ENCODE results near the gene ATL2.

The ATL2 gene

GRCh38 chr2:38377050-38377828 is at the start of gene ATL2:
Gene ATL2, minus strand, starts transcription at chr2:38377273. Its CDS starts 13 bp downstream, at chr2:38377260.
- TF ChIP-seq, protein P1, sequence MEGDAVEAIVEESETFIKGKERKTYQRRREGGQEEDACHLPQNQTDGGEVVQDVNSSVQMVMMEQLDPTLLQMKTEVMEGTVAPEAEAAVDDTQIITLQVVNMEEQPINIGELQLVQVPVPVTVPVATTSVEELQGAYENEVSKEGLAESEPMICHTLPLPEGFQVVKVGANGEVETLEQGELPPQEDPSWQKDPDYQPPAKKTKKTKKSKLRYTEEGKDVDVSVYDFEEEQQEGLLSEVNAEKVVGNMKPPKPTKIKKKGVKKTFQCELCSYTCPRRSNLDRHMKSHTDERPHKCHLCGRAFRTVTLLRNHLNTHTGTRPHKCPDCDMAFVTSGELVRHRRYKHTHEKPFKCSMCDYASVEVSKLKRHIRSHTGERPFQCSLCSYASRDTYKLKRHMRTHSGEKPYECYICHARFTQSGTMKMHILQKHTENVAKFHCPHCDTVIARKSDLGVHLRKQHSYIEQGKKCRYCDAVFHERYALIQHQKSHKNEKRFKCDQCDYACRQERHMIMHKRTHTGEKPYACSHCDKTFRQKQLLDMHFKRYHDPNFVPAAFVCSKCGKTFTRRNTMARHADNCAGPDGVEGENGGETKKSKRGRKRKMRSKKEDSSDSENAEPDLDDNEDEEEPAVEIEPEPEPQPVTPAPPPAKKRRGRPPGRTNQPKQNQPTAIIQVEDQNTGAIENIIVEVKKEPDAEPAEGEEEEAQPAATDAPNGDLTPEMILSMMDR (conservative IDR thresholded peaks at IDR 0.05; ENCODE audit: low read depth, low read length) = no peak
- DNase-seq (ENCODE audit: low read depth) = peak; percentile 96
- H3K4me3 ChIP-seq (ENCODE audit: low read depth, low read length) = peak within 1 kb of the TSS; percentile 91

DNA sequence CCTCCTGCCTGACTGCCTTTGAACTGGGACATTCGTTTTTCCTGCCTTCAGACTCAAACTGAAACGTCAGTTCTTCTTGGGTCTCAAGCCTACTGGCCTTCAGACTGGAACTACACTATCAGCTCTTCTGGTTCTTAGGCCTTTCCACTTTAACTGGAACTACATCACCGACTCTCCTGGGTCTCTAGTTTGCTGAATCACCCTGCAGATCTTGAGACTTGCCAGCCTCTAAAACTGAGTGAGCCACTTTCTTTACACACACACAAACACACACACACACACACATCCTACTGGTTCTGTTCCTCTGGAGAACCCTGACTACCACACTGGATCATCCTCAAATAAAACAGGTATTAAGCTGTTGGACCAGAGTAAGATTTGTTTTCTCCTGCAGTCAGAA is 46.7 kb upstream of the ATL2 start:
- DNase-seq (ENCODE audit: low read depth) = no peak
- TF ChIP-seq, protein P1 (conservative IDR thresholded peaks at IDR 0.05; ENCODE audit: low read depth, low read length) = no peak
- no peak overlapping the region for H3K4me3 ChIP-seq (ENCODE audit: low read depth, low read length)

- DNase-seq (ENCODE audit: low read depth) = no peak
- TF ChIP-seq, protein P1 (conservative IDR thresholded peaks at IDR 0.05; ENCODE audit: low read depth, low read length) = no peak
- H3K4me3 ChIP-seq (ENCODE audit: low read depth, low read length) = no peak overlapping the region
These were observed 44.4 kb upstream of the ATL2 start for GRCh38 chr2:38421274-38422056.

- TF ChIP-seq, protein P1 (conservative IDR thresholded peaks at IDR 0.05; ENCODE audit: low read depth, low read length) = no peak
- no peak for DNase-seq (ENCODE audit: low read depth)
- no peak overlapping the region for H3K4me3 ChIP-seq (ENCODE audit: low read depth, low read length)
These were observed 42.4 kb upstream of the ATL2 start for GRCh38 chr2:38419499-38419898.

DNA sequence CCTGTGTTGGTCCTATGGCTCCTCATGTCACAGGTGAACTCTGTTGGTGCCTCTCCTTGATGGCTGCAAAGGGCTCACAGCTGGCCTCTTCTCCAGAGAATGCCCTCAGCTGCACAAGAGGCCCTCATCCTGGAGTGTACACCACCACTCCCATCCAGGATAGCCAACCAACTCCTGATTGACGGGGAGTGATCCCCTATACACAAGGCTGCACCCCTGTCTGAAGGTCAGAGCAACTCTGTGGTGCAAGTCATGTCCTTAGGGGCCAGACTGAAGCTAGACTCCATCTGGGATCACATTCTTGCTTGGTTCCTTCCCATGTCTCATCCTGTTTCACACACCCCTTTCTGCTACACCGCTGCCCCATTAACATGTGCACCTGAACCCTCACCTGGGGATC is 41.7 kb upstream of the ATL2 start:
- no peak for DNase-seq (ENCODE audit: low read depth)
- H3K4me3 ChIP-seq (ENCODE audit: low read depth, low read length) = no peak overlapping the region
- TF ChIP-seq, protein P1 (conservative IDR thresholded peaks at IDR 0.05; ENCODE audit: low read depth, low read length) = no peak

- H3K4me3 ChIP-seq (ENCODE audit: low read depth, low read length) = no peak overlapping the region
- TF ChIP-seq, protein P1 (conservative IDR thresholded peaks at IDR 0.05; ENCODE audit: low read depth, low read length) = no peak
- DNase-seq (ENCODE audit: low read depth) = no peak
These were observed 40.9 kb upstream of the ATL2 start for GRCh38 chr2:38417745-38418689.

All from choroid plexus epithelial cell (primary cell).